ENCODE data around the gene HECTD2.
A peak's percentile ranks its signal among the peaks of the same experiment; 100 is the strongest.
"Not testable (repeated sequence)": the region's sequence is repeated elsewhere in the genome, so short reads cannot be mapped to it uniquely, and the experiment has no call there.

Gene HECTD2

GRCh38 chr10:91409869-91410637 lies at the start of gene HECTD2:
HECTD2 (plus strand) TSS chr10:91410344; CDS start chr10:91410439, 95 bp downstream.
- DNase-seq (ENCODE audit: low read depth) = peak; percentile 49

GRCh38 chr10:91360461-91360860 lies 49.7 kb upstream of the HECTD2 start:
- DNase-seq (ENCODE audit: low read depth) = no peak

- DNase-seq (ENCODE audit: low read depth) = not testable (repeated sequence)
Measured at GRCh38 chr10:91365519-91365918, 44.6 kb upstream of the HECTD2 start.

GRCh38 chr10:91366704-91367103 lies 43.4 kb upstream of the HECTD2 start:
- no peak for DNase-seq (ENCODE audit: low read depth)

- no peak for DNase-seq (ENCODE audit: low read depth)
Measured at GRCh38 chr10:91367127-91367531, 43.0 kb upstream of the HECTD2 start.

- no peak for DNase-seq (ENCODE audit: low read depth)
Measured at GRCh38 chr10:91367558-91367957, 42.6 kb upstream of the HECTD2 start.

- DNase-seq (ENCODE audit: low read depth) = peak; percentile 18
Measured at GRCh38 chr10:91369978-91370589, 40.1 kb upstream of the HECTD2 start.

- no peak for DNase-seq (ENCODE audit: low read depth)
Measured at GRCh38 chr10:91374052-91374451, 36.1 kb upstream of the HECTD2 start.

- no peak for DNase-seq (ENCODE audit: low read depth)
Measured at GRCh38 chr10:91378061-91378460, 32.1 kb upstream of the HECTD2 start.

- no peak for DNase-seq (ENCODE audit: low read depth)
Measured at GRCh38 chr10:91380873-91381256, 29.3 kb upstream of the HECTD2 start.

GRCh38 chr10:91381257-91381891 lies 28.8 kb upstream of the HECTD2 start:
- no peak for DNase-seq (ENCODE audit: low read depth)

GRCh38 chr10:91385306-91386085 lies 24.6 kb upstream of the HECTD2 start:
- no peak for DNase-seq (ENCODE audit: low read depth)

GRCh38 chr10:91389636-91390512 lies 20.3 kb upstream of the HECTD2 start:
- no peak for DNase-seq (ENCODE audit: low read depth)

GRCh38 chr10:91390513-91390825 lies 19.7 kb upstream of the HECTD2 start:
- not testable (repeated sequence) for DNase-seq (ENCODE audit: low read depth)

GRCh38 chr10:91391920-91392319 lies 18.2 kb upstream of the HECTD2 start:
- no peak for DNase-seq (ENCODE audit: low read depth)

GRCh38 chr10:91406322-91406721 lies 3.8 kb upstream of the HECTD2 start:
- no peak for DNase-seq (ENCODE audit: low read depth)

- peak; percentile 74 for DNase-seq (ENCODE audit: low read depth)
Measured at GRCh38 chr10:91409069-91409868, 875 bp upstream of the HECTD2 start.

GRCh38 chr10:91410638-91411371 lies 661 bp downstream of the HECTD2 start:
- DNase-seq (ENCODE audit: low read depth) = no peak

- DNase-seq (ENCODE audit: low read depth) = no peak
Measured at GRCh38 chr10:91411621-91412020, 1.5 kb downstream of the HECTD2 start.
